GM12878 (cell line): ENCODE results near the gene AIF1. TPM values are rescaled to one million over a fixed set of nuclear protein-coding genes. Genes with fewer than 3 reads are reported as not detected.

ENCODE experiments used
- ASH2L ChIP-seq: fragments of 300-600, 200-600 bp; sonication (generic); IDR thresholded peaks from 2 replicates; pipeline ENCODE4 v1.6.1; 2017; ENCODE audit warnings: low read depth, mild to moderate bottlenecking, borderline replicate concordance
- BCL11A ChIP-seq: IDR thresholded peaks from 2 replicates; pipeline ENCODE4 v1.6.1; 2011; ENCODE audit warnings: low read depth, low read length
- E2F4 ChIP-seq: IDR thresholded peaks from 2 replicates; pipeline ENCODE4 v1.6.1; 2012; ENCODE audit warnings: low read depth, low read length, improper control_type of control experiment
- E2F8 ChIP-seq: fragments of 450-650 bp; IDR thresholded peaks from 2 replicates; pipeline ENCODE4 v1.6.1; 2018; ENCODE audit warnings: mild to moderate bottlenecking, low read depth, moderate library complexity; ENCODE audit not compliant: partially characterized antibody
- KLF5 ChIP-seq: fragments of 450-650 bp; IDR thresholded peaks from 2 replicates; pipeline ENCODE4 v1.6.1; 2014; ENCODE audit warnings: mild to moderate bottlenecking; ENCODE audit not compliant: partially characterized antibody
- MAX ChIP-seq: IDR thresholded peaks from 2 replicates; pipeline ENCODE4 v1.6.1; 2012; ENCODE audit warnings: low read depth, low read length, improper control_type of control experiment
- MEF2B ChIP-seq: fragments of 450-650 bp; IDR thresholded peaks from 2 replicates; pipeline ENCODE4 v1.6.1; 2018; ENCODE audit warnings: mild to moderate bottlenecking, moderate library complexity; ENCODE audit not compliant: partially characterized antibody, poor library complexity, severe bottlenecking
- NFYA ChIP-seq: IDR thresholded peaks from 2 replicates; pipeline ENCODE4 v1.6.1; 2011; ENCODE audit warnings: low read depth, mild to moderate bottlenecking, low read length, improper control_type of control experiment, borderline replicate concordance
- NKRF ChIP-seq: fragments of 450-650 bp; conservative IDR thresholded peaks from 2 replicates; pipeline ENCODE4 v1.6.1; 2017; ENCODE audit warnings: mild to moderate bottlenecking, moderate library complexity
- PAX5 ChIP-seq: IDR thresholded peaks from 2 replicates; pipeline ENCODE4 v1.6.1; 2011; ENCODE audit warnings: low read depth, low read length, borderline replicate concordance
- PAX8 ChIP-seq: fragments of 450-650 bp; IDR thresholded peaks from 2 replicates; pipeline ENCODE4 v1.6.1; 2017; ENCODE audit warnings: mild to moderate bottlenecking, moderate library complexity
- PRDM15 ChIP-seq: fragments of 450-650 bp; formaldehyde crosslinking; IDR thresholded peaks from 2 replicates; pipeline ENCODE4 v1.4.0; 2020; ENCODE audit warnings: mild to moderate bottlenecking, moderate library complexity
- RAD21 ChIP-seq: IDR thresholded peaks from 2 replicates; pipeline ENCODE4 v1.6.1; 2011; ENCODE audit warnings: mild to moderate bottlenecking, low read depth, low read length, moderate library complexity; ENCODE audit not compliant: insufficient read depth
- USF2 ChIP-seq: IDR thresholded peaks from 2 replicates; pipeline ENCODE4 v1.6.1; 2011; ENCODE audit warnings: low read depth, low read length, improper control_type of control experiment, borderline replicate concordance
- YBX1 ChIP-seq: fragments of 450-650 bp; IDR thresholded peaks from 2 replicates; pipeline ENCODE4 v1.6.1; 2016; ENCODE audit warnings: antibody characterized with exemption
- ZBED1 ChIP-seq: IDR thresholded peaks from 2 replicates; pipeline ENCODE4 v1.6.1; 2016; ENCODE audit warnings: borderline replicate concordance
- ZSCAN29 ChIP-seq: fragments of 450-650 bp; IDR thresholded peaks from 2 replicates; pipeline ENCODE4 v1.6.1; 2017; ENCODE audit warnings: mild to moderate bottlenecking, moderate library complexity
- polyA plus RNA-seq, 11 experiments: library from polyadenylated mRNA; depleted of rRNA in 4 of 11; unstranded in 6 of 11; stranded (reverse) in 5 of 11; fragments of >200 nt; fragmentation: Nextera tagmentation in 4 of 11; fragmentation: Illumina TruSeq in 1 of 11; extraction: Ambion mirVana in 4 of 11; extraction: Trizol in 1 of 11; gene quantifications; 1 replicate in 1 of 11; 2 replicates in 10 of 11; pipeline versions ENCODE4 v1.2.1 to v1.2.3, GENCODE V29; 2011 to 2016; ENCODE audit warnings: inconsistent platforms in 2 of 11, missing spikeins in 2 of 11, low read depth in 1 of 11
- total RNA-seq, 4 experiments: library from RNA; depleted of rRNA in 3 of 4; stranded (reverse); fragments of >200 nt in 3 of 4; fragmentation: Illumina TruSeq in 1 of 4; extraction: Trizol in 1 of 4; gene quantifications; 2 replicates each; pipeline versions ENCODE4 v1.2.1 to v1.2.3, GENCODE V29; 2013 to 2021

Gene AIF1
- total and polyA plus RNA-seq, 10 of the 15 experiments (the other 5 are each of a cell fraction or from before 2014, with no cell fraction given) = 1.9 to 256 (median 134) TPM

GRCh38 chr6:31619805-31620585 lies 5.0 kb downstream of the AIF1 start (continued):
- TF ChIP-seq E2F4 (no peak; the same call in 1 of the 2 replicates), BCL11A (no peak; the same call in 1 of the 2 replicates), E2F8 (peak; percentile 82), MEF2B (no peak), NFYA (no peak), PAX8 (no peak), YBX1 (no peak), USF2 (no peak; the same call in 1 of the 2 replicates), KLF5 (peak; percentile 88), ASH2L (no peak), RAD21 (no peak), PRDM15 (peak; percentile 86; the same call in 1 of the 2 replicates), ZBED1 (no peak), MAX (peak; percentile 83), NKRF (peak; percentile 65; the same call in 1 of the 2 replicates), ZSCAN29 (no peak), PAX5 (peak; percentile 56; the same call in 1 of the 2 replicates)
